ENCODE results near the gene INO80D.

GRCh38 chr2:205948883-205949282 lies 137.1 kb downstream of the INO80D start:
- TF ChIP-seq CREB5 (CRISPR knock-in tag; IDR thresholded peaks at IDR 0.05; ENCODE audit: low read depth) (no peak), ARNTL (CRISPR knock-in tag; IDR thresholded peaks at IDR 0.05; ENCODE audit: borderline replicate concordance, low read depth) (no peak), ZC3H10 (CRISPR knock-in tag; IDR thresholded peaks at IDR 0.05) (no peak), PATZ1 (CRISPR knock-in tag; IDR thresholded peaks at IDR 0.05; ENCODE audit: borderline replicate concordance) (no peak), ISL1 (CRISPR knock-in tag; IDR thresholded peaks at IDR 0.05) (no peak), TSHZ2 (CRISPR knock-in tag; IDR thresholded peaks at IDR 0.05) (no peak)

Data from SK-N-SH treated with all-trans-retinoic acid at 6 μM for 48 hours (cell line).